GM19452 (cell line): ENCODE measurements around the gene PRKCZ.

ENCODE experiments used
- ATAC-seq: cut with Tn5 transposase; IDR thresholded peaks from one replicate; pipeline ENCODE4 v1.9.1; 2021; ENCODE audit not compliant: unreplicated experiment

The PRKCZ gene

DNA sequence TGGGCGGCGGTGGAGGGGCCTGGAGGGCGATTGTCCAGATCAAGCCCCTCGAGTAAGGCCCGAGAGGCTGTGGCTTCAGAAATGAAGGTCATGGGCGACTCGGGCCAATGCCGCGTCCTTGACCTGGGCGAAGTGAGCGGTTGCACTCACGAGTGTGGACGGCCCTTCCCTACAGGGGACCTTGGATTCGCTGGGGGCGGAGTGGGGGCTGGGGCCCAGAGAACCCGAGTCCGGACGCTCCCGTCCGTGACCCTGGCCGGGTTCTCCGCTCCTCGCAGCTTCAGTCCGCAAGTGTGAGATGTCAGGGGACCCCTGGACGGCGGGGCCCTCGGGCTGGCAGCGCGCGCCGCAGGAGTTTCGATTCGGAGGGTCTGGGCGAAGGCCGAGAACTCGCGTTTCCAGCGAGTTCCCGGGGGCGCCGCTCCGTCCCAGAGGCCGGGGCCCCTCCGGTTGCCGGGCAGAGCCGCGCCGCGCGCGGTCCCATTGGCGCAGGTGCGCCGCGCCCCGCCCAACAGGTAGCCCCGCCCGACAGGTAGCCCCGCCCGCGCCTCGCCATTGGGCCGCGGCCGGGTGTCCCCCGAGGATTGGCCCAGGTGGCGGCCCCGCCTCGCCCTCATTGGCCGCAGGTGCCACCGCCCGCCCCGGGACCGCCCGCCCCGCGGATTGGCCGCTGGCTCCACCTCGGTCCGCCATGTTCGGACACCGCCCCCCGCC, at the start of gene PRKCZ:
TSS of gene PRKCZ (plus strand) at position 694 of the 714 bp plus-strand sequence. CDS start 220 bp downstream, outside the sequence.
- no peak for ATAC-seq

DNA sequence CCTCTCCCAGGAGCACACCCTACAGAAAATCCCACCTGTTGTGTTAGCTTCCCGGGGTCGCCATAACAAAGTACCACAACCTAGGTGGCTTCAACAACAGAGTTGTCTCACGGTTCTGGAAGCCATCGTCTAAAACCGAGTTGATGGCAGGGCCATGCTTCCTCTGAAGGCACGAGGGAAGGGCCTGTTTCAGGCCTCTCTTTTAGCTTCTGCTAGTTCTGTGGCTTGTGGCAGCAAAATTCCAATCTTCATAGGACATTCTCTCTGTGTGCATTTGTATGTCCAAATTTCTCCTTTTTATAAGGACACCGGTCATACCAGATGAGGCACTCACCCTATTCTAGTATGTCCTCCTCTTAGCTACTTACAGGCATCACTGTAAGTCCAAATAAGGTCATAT, 49.8 kb upstream of the PRKCZ start:
- no peak for ATAC-seq

DNA sequence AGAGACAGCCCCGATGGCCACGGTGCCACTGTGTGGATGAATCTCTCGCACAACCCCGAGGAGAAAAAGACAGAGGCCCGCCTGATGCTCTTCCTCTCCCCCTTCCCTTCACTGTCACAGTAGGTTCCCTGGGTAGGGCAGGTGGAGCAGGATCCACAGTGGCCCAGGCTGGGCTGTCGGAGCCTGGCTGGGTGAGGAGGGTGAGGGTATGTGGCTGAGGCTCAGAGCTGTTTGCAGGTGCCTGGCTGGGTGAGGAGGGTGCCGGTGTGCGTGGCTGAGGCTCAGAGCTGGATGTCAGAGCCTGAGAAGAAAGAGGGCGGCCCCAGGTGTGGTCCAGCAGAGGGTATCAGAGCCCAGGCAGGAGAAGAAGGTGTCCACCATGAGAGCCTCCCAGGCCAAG, 49.4 kb upstream of the PRKCZ start:
- no peak for ATAC-seq

DNA sequence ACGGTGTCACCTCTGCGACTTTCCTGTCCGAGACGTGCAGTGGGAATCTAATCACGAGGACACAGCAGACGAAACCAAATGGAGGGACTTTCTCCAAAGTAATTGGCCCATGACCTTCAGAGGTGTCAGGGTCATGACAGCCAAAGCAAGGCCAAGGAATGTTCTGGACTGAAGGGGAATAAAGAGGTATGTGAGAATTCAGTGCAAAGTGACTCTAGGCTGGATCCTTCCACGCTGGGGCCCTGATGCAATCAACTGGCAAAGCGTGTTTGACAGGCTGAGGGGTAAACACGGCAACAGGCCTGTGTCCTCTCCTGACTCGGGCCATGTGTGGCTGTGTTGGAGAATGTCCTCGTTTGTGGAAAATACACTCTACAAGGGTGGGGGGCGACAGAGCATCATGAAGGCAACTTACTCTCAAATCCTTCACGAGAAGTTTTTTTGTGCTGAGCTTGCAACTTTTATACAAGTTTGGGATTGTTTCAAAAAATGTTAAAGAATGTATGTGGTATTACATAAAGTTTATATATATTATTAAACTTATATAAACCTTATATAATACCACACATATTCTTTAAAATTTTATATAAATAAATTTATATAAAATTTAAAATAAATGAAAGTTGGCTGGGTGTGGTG, 48.3 kb upstream of the PRKCZ start:
- ATAC-seq = no peak

DNA sequence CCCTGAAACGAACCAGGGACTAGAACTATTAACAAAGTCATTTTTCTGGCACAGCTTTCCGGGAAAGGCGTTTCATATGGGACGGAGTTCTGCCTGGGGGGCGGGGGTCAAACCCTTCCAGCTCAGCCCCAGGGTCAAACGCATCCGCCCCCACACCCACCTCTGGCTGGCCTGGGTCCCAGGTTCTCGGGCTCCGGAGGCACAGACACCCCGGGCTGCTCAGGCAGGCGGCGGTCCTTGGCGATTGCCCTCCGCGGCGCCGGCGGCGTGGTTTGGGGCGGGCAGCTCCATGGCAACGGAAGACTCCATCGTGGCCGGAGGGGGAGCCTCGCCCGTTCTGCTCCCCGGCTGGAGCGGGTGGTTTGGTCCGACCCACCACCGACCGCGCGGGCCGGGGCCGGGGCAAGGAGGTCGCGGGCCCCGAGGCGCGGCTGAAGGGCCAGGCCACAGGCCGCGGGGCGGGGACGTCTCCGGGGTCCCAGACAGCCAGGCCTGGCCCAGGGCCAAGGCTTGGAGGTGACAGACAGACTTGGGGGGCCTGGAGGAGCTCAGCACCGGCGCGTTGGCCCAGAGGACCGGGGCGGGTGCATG, 46.6 kb upstream of the PRKCZ start, which contains the start of gene CFAP74:
TSS of gene CFAP74 (minus strand) at position 246 of the 591 bp plus-strand sequence. CDS start 12,830 bp downstream, outside the sequence.
- ATAC-seq = no peak

GRCh38 chr1:2004856-2005255, 45.4 kb upstream of the PRKCZ start:
- ATAC-seq = no peak

GRCh38 chr1:2009101-2010053, 40.8 kb upstream of the PRKCZ start:
- no peak for ATAC-seq

DNA sequence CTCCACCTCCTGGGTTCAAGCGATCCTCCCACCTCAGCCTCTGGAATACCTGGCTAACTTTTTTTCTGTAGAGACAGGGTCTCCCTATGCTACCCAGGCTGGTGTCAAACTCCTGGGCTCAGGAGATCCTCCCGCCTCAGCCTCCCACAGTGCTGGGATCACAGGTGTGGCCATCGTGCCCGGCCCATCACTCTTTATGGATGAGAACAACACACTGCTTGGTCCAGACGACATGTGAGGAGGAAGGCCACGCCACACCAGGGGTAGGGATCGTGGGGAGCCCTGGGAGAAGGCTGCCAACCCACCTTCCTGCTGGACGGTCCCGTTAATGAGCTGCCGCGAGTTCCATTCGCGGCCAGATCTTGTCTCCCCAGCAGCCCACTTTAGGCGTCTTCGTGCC, 36.0 kb upstream of the PRKCZ start:
- no peak for ATAC-seq

GRCh38 chr1:2014741-2015735, 35.2 kb upstream of the PRKCZ start:
- no peak for ATAC-seq

- ATAC-seq = no peak
Measured at GRCh38 chr1:2016123-2016522, 34.1 kb upstream of the PRKCZ start.

GRCh38 chr1:2018217-2019171, 31.7 kb upstream of the PRKCZ start:
- ATAC-seq = no peak

DNA sequence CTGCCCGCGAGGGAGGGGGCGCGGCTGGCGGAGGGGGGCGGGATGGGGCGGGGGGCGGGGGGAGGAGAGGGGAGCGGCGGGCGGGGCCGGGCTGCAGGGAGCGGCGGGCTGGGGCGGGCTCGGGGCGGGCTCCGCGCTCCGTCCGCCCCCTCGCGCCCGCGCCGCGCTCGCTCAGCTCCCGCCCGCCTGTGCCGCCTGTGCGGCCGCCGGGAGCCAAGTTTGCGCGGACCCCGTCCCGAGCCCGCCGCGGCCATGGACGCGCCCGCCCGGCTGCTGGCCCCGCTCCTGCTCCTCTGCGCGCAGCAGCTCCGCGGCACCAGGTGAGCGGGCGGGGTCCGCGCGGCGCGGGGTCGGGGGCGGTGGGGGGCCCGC, 31.1 kb upstream of the PRKCZ start, which contains the start of gene GABRD:
TSS of gene GABRD (plus strand) at position 174 of the 372 bp plus-strand sequence. CDS start at position 253, 79 bp downstream.
- ATAC-seq = no peak

DNA sequence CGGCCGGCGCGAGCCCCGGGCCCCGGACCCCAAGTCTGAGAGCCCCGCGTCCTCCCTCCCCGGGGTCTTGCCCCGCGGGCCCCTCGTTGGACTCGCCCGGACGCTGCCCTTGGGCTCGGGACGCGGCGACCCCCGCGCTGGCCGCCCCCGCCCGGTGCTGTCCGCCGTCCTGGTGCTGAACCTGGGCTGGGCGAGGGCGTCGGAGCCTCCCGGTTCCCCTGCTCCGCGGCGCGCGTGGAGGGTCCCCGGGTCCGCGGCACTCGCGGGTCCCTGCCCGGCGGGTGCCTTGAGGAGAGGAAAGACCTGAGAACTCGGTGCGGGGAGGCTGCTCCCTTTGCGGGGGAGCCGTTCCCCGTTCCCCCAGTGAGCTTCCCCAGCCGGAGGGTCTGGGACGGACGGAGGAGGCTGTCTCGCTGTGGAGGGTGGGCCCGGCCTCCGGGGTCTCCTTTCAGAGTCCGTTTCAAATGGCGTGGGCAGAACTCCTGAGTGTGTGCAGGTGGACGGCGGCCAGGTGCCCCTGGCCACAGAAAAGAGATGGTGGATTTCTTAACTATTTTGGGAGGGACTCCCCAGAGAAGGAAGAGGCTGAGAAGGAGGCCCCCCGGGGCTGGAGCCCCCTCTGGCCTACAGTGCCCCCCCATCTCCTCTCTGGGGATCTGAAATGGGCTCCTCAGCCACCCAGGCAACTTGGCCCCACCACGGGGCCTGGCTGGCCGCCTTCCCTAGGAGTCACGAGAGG, 30.5 kb upstream of the PRKCZ start:
- ATAC-seq = no peak

DNA sequence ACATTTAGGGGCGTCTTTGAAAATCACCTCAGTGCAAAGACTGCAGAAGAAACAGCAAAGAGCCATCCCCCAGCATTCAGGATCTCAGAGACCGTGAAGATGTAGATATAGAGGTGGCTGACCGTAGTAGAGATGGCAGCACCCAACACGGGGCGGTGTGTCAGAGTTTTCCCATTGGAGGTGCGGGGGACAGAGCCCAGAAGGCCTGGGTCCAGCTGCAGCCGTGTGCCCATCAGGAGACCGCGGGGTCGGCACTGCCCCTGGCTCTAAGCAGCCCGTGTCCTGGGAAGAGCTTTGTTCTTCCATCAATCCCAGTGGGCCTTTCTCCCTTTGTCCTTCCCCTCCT, 29.9 kb upstream of the PRKCZ start:
- no peak for ATAC-seq

DNA sequence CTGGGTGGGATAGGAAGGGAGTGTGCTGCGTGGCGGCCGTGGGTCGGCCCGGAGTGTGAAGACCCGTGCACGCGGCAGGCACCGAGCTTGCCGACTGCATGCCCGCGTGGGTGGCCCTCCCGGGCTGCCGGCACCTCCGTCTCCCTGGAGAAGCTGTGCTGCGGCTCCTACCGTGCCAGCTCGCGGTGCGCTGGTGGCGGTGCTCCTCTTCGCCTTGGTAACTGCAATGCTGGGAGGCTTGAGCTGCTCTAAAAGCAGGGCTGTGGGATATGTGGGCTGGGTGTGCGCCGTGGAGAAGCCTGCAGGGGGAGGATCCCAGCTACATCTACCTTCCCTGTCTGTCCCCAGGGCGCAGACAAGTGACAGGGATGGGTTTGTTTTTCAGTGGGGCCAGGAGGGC, 28.7 kb upstream of the PRKCZ start:
- ATAC-seq = no peak

GRCh38 chr1:2022063-2022770, 28.0 kb upstream of the PRKCZ start:
- no peak for ATAC-seq

DNA sequence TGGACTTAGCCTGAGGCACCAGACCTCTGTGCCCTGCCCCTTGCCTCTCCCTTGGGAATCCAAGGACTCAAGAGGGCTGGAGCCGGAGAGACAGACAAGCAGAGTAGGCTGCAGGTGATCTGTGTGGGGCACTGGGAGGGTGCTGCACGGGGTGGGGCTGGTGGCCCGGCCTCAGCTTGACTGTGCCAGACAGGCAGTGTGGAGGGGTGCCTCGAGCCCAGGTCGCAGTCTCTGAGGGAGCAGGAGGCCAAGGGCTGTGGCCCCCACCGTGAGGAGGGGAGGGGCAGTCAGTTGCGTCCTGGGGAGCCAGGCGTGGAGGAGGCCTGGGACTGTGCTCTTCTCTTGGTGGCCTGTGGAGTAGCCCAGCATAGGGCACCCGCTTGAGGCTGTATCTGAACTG, 27.0 kb upstream of the PRKCZ start:
- no peak for ATAC-seq
